Testis (tissue), 2 donors: Measurements from ENCODE around the gene GRIN2C.

Experiments
- POLR2A ChIP-seq: fragments of 450-650 bp; IDR thresholded peaks from one replicate; pipeline ENCODE4 v1.6.1; 2017; ENCODE audit warnings: antibody characterized with exemption, mild to moderate bottlenecking, moderate library complexity
- TF ChIP-seq, protein P1 (sequence below), 3 experiments: fragments of 450-650 bp in 2 of 3; fragments of 200-600 bp in 1 of 3; sonication (generic) in 1 of 3; IDR thresholded peaks; one replicate each; pipeline ENCODE4 v1.5.1; 2016 to 2019; ENCODE audit warnings: antibody characterized with exemption in 3 of 3, mild to moderate bottlenecking in 2 of 3, moderate library complexity in 1 of 3

GRCh38 chr17:74812109-74813009 lies 47.3 kb downstream of the GRIN2C start:
- TF ChIP-seq, protein P1, sequence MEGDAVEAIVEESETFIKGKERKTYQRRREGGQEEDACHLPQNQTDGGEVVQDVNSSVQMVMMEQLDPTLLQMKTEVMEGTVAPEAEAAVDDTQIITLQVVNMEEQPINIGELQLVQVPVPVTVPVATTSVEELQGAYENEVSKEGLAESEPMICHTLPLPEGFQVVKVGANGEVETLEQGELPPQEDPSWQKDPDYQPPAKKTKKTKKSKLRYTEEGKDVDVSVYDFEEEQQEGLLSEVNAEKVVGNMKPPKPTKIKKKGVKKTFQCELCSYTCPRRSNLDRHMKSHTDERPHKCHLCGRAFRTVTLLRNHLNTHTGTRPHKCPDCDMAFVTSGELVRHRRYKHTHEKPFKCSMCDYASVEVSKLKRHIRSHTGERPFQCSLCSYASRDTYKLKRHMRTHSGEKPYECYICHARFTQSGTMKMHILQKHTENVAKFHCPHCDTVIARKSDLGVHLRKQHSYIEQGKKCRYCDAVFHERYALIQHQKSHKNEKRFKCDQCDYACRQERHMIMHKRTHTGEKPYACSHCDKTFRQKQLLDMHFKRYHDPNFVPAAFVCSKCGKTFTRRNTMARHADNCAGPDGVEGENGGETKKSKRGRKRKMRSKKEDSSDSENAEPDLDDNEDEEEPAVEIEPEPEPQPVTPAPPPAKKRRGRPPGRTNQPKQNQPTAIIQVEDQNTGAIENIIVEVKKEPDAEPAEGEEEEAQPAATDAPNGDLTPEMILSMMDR (IDR thresholded peaks at IDR 0.05): no peak
- no peak for TF ChIP-seq POLR2A
